CD14-positive monocyte (primary cell): ENCODE measurements around the gene RNF220. TPM values are rescaled to one million over a fixed set of nuclear protein-coding genes. Genes with fewer than 3 reads are reported as not detected.

Experiments
- DNase-seq, 3 donors: peaks; one replicate each; pipeline ENCODE4 v3.0.0-alpha.2; 2011 to 2022
- H2AFZ ChIP-seq: 2 replicates; pipeline ENCODE4 v1.6.0; 2012; ENCODE audit warnings: mild to moderate bottlenecking, low read depth, low read length, inconsistent platforms; ENCODE audit not compliant: insufficient read depth, poor library complexity, severe bottlenecking
- H3K27ac ChIP-seq, 2 donors: 1 replicate in 1 of 2; 2 replicates in 1 of 2; pipeline ENCODE4 v1.5.1; 2012 to 2013; ENCODE audit warnings: low read length in 2 of 2, control low read depth in 1 of 2, inconsistent platforms in 1 of 2, low read depth in 1 of 2, mild to moderate bottlenecking in 1 of 2
- H3K27me3 ChIP-seq, 2 donors: one replicate each; pipeline versions ENCODE4 v1.6.0 to v1.6.1; 2011 to 2013; ENCODE audit warnings: low read length in 2 of 2; ENCODE audit not compliant: control insufficient read depth in 2 of 2, insufficient read depth in 2 of 2
- H3K36me3 ChIP-seq, 2 donors: replicated peaks in 1 of 2; 1 replicate in 1 of 2; 2 replicates in 1 of 2; pipeline versions ENCODE4 v1.5.1 to v1.6.1; 2012 to 2013; ENCODE audit warnings: low read length in 2 of 2, control low read depth in 1 of 2, inconsistent platforms in 1 of 2, mild to moderate bottlenecking in 1 of 2; ENCODE audit not compliant: insufficient read depth in 2 of 2, control insufficient read depth in 1 of 2
- H3K4me1 ChIP-seq, 2 donors: 1 replicate in 1 of 2; 2 replicates in 1 of 2; pipeline versions ENCODE4 v1.5.1 to v1.6.1; 2012 to 2013; ENCODE audit warnings: low read length in 2 of 2, control low read depth in 1 of 2, inconsistent platforms in 1 of 2, mild to moderate bottlenecking in 1 of 2, moderate library complexity in 1 of 2; ENCODE audit not compliant: insufficient read depth in 2 of 2, control insufficient read depth in 1 of 2
- H3K4me2 ChIP-seq: replicated peaks from 2 replicates; pipeline ENCODE3; 2012; ENCODE audit warnings: low read length, moderate library complexity, mild to moderate bottlenecking; ENCODE audit not compliant: poor library complexity, severe bottlenecking; ENCODE audit errors: extremely low read depth
- H3K4me3 ChIP-seq, 3 experiments: fragments of 200-600 bp in 1 of 3; sonication (generic) in 1 of 3; replicated peaks in 1 of 3; 1 replicate in 2 of 3; 2 replicates in 1 of 3; pipeline ENCODE4 v1.5.1; 2011 to 2013; ENCODE audit warnings: low read length in 3 of 3, mild to moderate bottlenecking in 3 of 3, control low read depth in 2 of 3, low read depth in 2 of 3, inconsistent platforms in 1 of 3, moderate library complexity in 1 of 3
- H3K79me2 ChIP-seq: 2 replicates; pipeline ENCODE4 v1.6.0; 2012; ENCODE audit warnings: mild to moderate bottlenecking, control low read depth, inconsistent platforms, low read length, moderate library complexity; ENCODE audit not compliant: insufficient read depth
- H3K9ac ChIP-seq: 2 replicates; pipeline ENCODE4 v1.6.0; 2017; ENCODE audit warnings: low read length, mild to moderate bottlenecking; ENCODE audit not compliant: insufficient read depth, poor library complexity, severe bottlenecking
- H3K9me3 ChIP-seq, 2 donors: replicated peaks in 1 of 2; 1 replicate in 1 of 2; 2 replicates in 1 of 2; pipeline versions ENCODE4 v1.5.1 to v1.6.1; 2012 to 2013; ENCODE audit warnings: low read length in 2 of 2, control low read depth in 1 of 2; ENCODE audit not compliant: control insufficient read depth in 1 of 2, insufficient read depth in 1 of 2
- H4K20me1 ChIP-seq: 2 replicates; pipeline ENCODE4 v1.6.0; 2012; ENCODE audit warnings: mild to moderate bottlenecking, low read length, control low read depth, moderate library complexity; ENCODE audit not compliant: insufficient read depth
- H3K27ac Mint-ChIP-seq, 7 donors: one replicate each; pipeline ENCODE4 v1.8.0; 2020; ENCODE audit warnings: mild to moderate bottlenecking in 7 of 7, mixed read lengths in 7 of 7, moderate library complexity in 6 of 7, inconsistent platforms in 2 of 7
- H3K27me3 Mint-ChIP-seq, 3 donors: one replicate each; pipeline ENCODE4 v1.8.0; 2021 to 2022; ENCODE audit warnings: low read depth in 3 of 3, mild to moderate bottlenecking in 3 of 3, mixed read lengths in 3 of 3, moderate library complexity in 3 of 3, inconsistent platforms in 1 of 3
- H3K36me3 Mint-ChIP-seq, 2 donors: one replicate each; pipeline ENCODE4 v1.8.0; 2020; ENCODE audit warnings: mixed read lengths in 2 of 2, inconsistent platforms in 1 of 2, mild to moderate bottlenecking in 1 of 2
- H3K4me1 Mint-ChIP-seq: one replicate; pipeline ENCODE4 v1.8.0; 2020; ENCODE audit warnings: mild to moderate bottlenecking, mixed read lengths
- H3K4me3 Mint-ChIP-seq, 2 donors: one replicate each; pipeline ENCODE4 v1.8.0; 2020; ENCODE audit warnings: mild to moderate bottlenecking in 2 of 2, mixed read lengths in 2 of 2, moderate library complexity in 1 of 2
- H3K9me3 Mint-ChIP-seq, 7 donors: one replicate each; pipeline ENCODE4 v1.8.0; 2020 to 2022; ENCODE audit warnings: mixed read lengths in 7 of 7, mild to moderate bottlenecking in 6 of 7, moderate library complexity in 6 of 7, inconsistent platforms in 2 of 7
- CTCF ChIP-seq: fragments of 200-600 bp; IDR thresholded peaks from one replicate; pipeline ENCODE4 v1.8.0; 2022; ENCODE audit warnings: antibody characterized with exemption, mild to moderate bottlenecking
- WGBS: methylation state at CpG from one replicate; pipeline ENCODE4 v1.1.5; 2013; ENCODE audit warnings: missing lambda C conversion rate; ENCODE audit not compliant: insufficient coverage; 5-methylcytosine and 5-hydroxymethylcytosine counted together
- intact Hi-C, 2 donors: fragments of 100-400 bp; cut with micrococcal nuclease; formaldehyde crosslinking; loops; one replicate each; pipeline versions ENCODE4 v1.15.0 to v1.15.1; 2023
- polyA plus RNA-seq, 3 donors: library from polyadenylated mRNA; depleted of rRNA in 1 of 3; unstranded in 2 of 3; stranded (reverse) in 1 of 3; fragments of 300-500 nt in 2 of 3; fragments of >200 nt in 1 of 3; fragmentation: Illumina TruSeq in 2 of 3; gene quantifications; 1 replicate in 2 of 3; 2 replicates in 1 of 3; pipeline ENCODE4 v1.2.3, GENCODE V29; 2012 to 2021

The RNF220 gene
- polyA plus RNA-seq, 3 donors = 39.4 to 133 (median 49.4) TPM

- H4K20me1 ChIP-seq = peaks cover 90% of the 10 kb centered on the region
- no peaks in the 10 kb centered on the region for H3K27me3 Mint-ChIP-seq
- no peak overlapping the region for H3K9ac ChIP-seq
- H3K27ac Mint-ChIP-seq = peak overlapping the region in 2 of 7 donors; percentile 7 to 75
- H3K4me3 ChIP-seq = no peak overlapping the region
- peaks cover 94 to 100% of the 10 kb centered on the region in 2 donors for H3K36me3 Mint-ChIP-seq
- peaks cover 100% of the 10 kb centered on the region in 2 donors for H3K36me3 ChIP-seq
- H3K9me3 ChIP-seq = no peaks in the 10 kb centered on the region
- DNase-seq = no peak
- H3K27ac ChIP-seq = no peak overlapping the region
- no peaks in the 10 kb centered on the region for H3K4me1 ChIP-seq
- no peak overlapping the region for H3K4me2 ChIP-seq
- no peaks in the 10 kb centered on the region for H3K27me3 ChIP-seq
- H3K4me3 Mint-ChIP-seq = no peak overlapping the region
- no peak for TF ChIP-seq CTCF
- peaks cover 1% of the 10 kb centered on the region for H3K4me1 Mint-ChIP-seq
- H2AFZ ChIP-seq = no peak overlapping the region
- peaks cover 30% of the 10 kb centered on the region for H3K79me2 ChIP-seq
- WGBS = 92% methylated on average over 2 of the region's 7 CpGs
- no peaks in the 10 kb centered on the region for H3K9me3 Mint-ChIP-seq
- intact Hi-C loops = no loop called here
Observed at GRCh38 chr1:44644806-44645205, 239.8 kb downstream of the RNF220 start.

GRCh38 chr1:44645476-44646244 lies 240.6 kb downstream of the RNF220 start:
- no peak for TF ChIP-seq CTCF
- Mint-ChIP-seq H3K4me3 (no peak overlapping the region), H3K27ac (peak overlapping the region in 3 of 7 donors; percentile 53 to 70 (median 63)), H3K9me3 (no peaks in the 10 kb centered on the region), H3K27me3 (no peaks in the 10 kb centered on the region), H3K4me1 (peaks cover 1% of the 10 kb centered on the region), H3K36me3 (peaks cover 97 to 100% of the 10 kb centered on the region in 2 donors)
- Histone ChIP-seq H3K4me1 (no peaks in the 10 kb centered on the region), H3K9me3 (no peaks in the 10 kb centered on the region), H3K36me3 (peaks cover 100% of the 10 kb centered on the region in 2 donors), H4K20me1 (peaks cover 82% of the 10 kb centered on the region), H3K4me2 (no peak overlapping the region), H3K79me2 (peaks cover 27% of the 10 kb centered on the region), H3K9ac (no peak overlapping the region), H2AFZ (no peak overlapping the region), H3K27me3 (no peaks in the 10 kb centered on the region), H3K27ac (no peak overlapping the region), H3K4me3 (no peak overlapping the region)
- no peak for DNase-seq
- intact Hi-C loops = no loop called here
- WGBS = 97% methylated on average over 18 of the region's 18 CpGs
